HepG2 (cell line): Measurements from ENCODE around the gene CMTM1. TPM values are rescaled to one million over a fixed set of nuclear protein-coding genes. Genes with fewer than 3 reads are reported as not detected.
A peak's percentile ranks its signal among the peaks of the same experiment; 100 is the strongest.

ENCODE experiments used
- ATF2 ChIP-seq: sonication (generic); formaldehyde crosslinking; IDR thresholded peaks from 2 replicates; pipeline ENCODE4 v1.4.0; 2020; ENCODE audit warnings: missing genetic modification reagents
- CC2D1A ChIP-seq: sonication (generic); formaldehyde crosslinking; IDR thresholded peaks from 2 replicates; pipeline ENCODE4 v1.8.1; 2023; ENCODE audit warnings: mild to moderate bottlenecking, missing genetic modification reagents
- DMAP1 ChIP-seq: IDR thresholded peaks from 2 replicates; pipeline ENCODE4 v1.6.1; 2016
- GTF3A ChIP-seq: sonication (generic); formaldehyde crosslinking; conservative IDR thresholded peaks from 2 replicates; pipeline ENCODE4 v1.4.0; 2020; ENCODE audit warnings: mild to moderate bottlenecking, missing genetic modification reagents
- IRF1 ChIP-seq: sonication (generic); formaldehyde crosslinking; IDR thresholded peaks from 2 replicates; pipeline ENCODE4 v1.4.0; 2020; ENCODE audit warnings: low read depth, mild to moderate bottlenecking, missing genetic modification reagents
- MIER2 ChIP-seq: IDR thresholded peaks from 2 replicates; pipeline ENCODE4 v1.6.1; 2016; ENCODE audit warnings: missing biosample characterization, missing genetic modification reagents
- PAX8 ChIP-seq: sonication (generic); formaldehyde crosslinking; IDR thresholded peaks from 2 replicates; pipeline ENCODE4 v1.8.0; 2022; ENCODE audit warnings: mild to moderate bottlenecking, missing genetic modification reagents, borderline replicate concordance
- PBX2 ChIP-seq: IDR thresholded peaks from 2 replicates; pipeline ENCODE4 v1.6.1; 2016; ENCODE audit warnings: control low read depth
- PHF21A ChIP-seq: sonication (generic); formaldehyde crosslinking; IDR thresholded peaks from 2 replicates; pipeline ENCODE4 v1.5.0; 2020; ENCODE audit warnings: mild to moderate bottlenecking, missing genetic modification reagents
- PRPF4 ChIP-seq: fragments of 200-400 bp; formaldehyde crosslinking; IDR thresholded peaks from 2 replicates; pipeline ENCODE4 v1.6.1; 2016; ENCODE audit warnings: low read length, low read depth; ENCODE audit not compliant: poor library complexity, severe bottlenecking
- SRY ChIP-seq: sonication (generic); formaldehyde crosslinking; IDR thresholded peaks from 2 replicates; pipeline ENCODE4 v1.8.0; 2022; ENCODE audit warnings: mild to moderate bottlenecking, missing genetic modification reagents
- STAT6 ChIP-seq: sonication (generic); formaldehyde crosslinking; IDR thresholded peaks from 2 replicates; pipeline ENCODE4 v1.4.0; 2020; ENCODE audit warnings: missing genetic modification reagents, mild to moderate bottlenecking, borderline replicate concordance
- THYN1 ChIP-seq: sonication (generic); formaldehyde crosslinking; IDR thresholded peaks from 2 replicates; pipeline ENCODE4 v1.8.1; 2023; ENCODE audit warnings: low read depth, mild to moderate bottlenecking, moderate library complexity, missing genetic modification reagents, borderline replicate concordance
- ZBTB39 ChIP-seq: sonication (generic); formaldehyde crosslinking; IDR thresholded peaks from 2 replicates; pipeline ENCODE4 v1.5.0; 2020; ENCODE audit warnings: missing genetic modification reagents
- ZFP82 ChIP-seq: sonication (generic); formaldehyde crosslinking; IDR thresholded peaks from 2 replicates; pipeline ENCODE4 v1.5.1; 2020; ENCODE audit warnings: mild to moderate bottlenecking, missing genetic modification reagents, borderline replicate concordance
- ZMAT3 ChIP-seq: sonication (generic); formaldehyde crosslinking; conservative IDR thresholded peaks from 2 replicates; pipeline ENCODE4 v1.7.0; 2021; ENCODE audit warnings: missing genetic modification reagents
- ZNF20 ChIP-seq: sonication (generic); formaldehyde crosslinking; IDR thresholded peaks from 2 replicates; pipeline ENCODE4 v1.4.0; 2020; ENCODE audit warnings: mild to moderate bottlenecking, moderate library complexity, missing genetic modification reagents
- ZNF275 ChIP-seq: sonication (generic); formaldehyde crosslinking; IDR thresholded peaks from 2 replicates; pipeline ENCODE4 v1.8.0; 2022; ENCODE audit warnings: missing genetic modification reagents, mild to moderate bottlenecking, inconsistent platforms, borderline replicate concordance
- ZNF83 ChIP-seq: sonication (generic); formaldehyde crosslinking; IDR thresholded peaks from 2 replicates; pipeline ENCODE4 v1.4.0; 2020; ENCODE audit warnings: missing genetic modification reagents, mild to moderate bottlenecking, borderline replicate concordance
- polyA plus RNA-seq, 8 experiments: library from polyadenylated mRNA; depleted of rRNA in 3 of 8; stranded (reverse) in 7 of 8; unstranded in 1 of 8; fragments of >200 nt; fragmentation: Illumina TruSeq in 4 of 8; extraction: Trizol in 4 of 8; gene quantifications; 2 replicates each; pipeline versions ENCODE4 v1.2.1 to v1.2.3, GENCODE V29; 2011 to 2016; ENCODE audit warnings: low read depth in 4 of 8, missing spikeins in 1 of 8, mixed read lengths in 1 of 8; ENCODE audit not compliant: insufficient read depth in 1 of 8
- total RNA-seq, 5 experiments: library from RNA; depleted of rRNA; stranded (reverse); fragments of >200 nt; fragmentation: Illumina TruSeq; extraction: Trizol; gene quantifications; 2 replicates each; pipeline ENCODE4 v1.2.3, GENCODE V29; 2016; ENCODE audit warnings: low read depth in 1 of 5

CMTM1 gene
- total and polyA plus RNA-seq, 2 of the 13 experiments (the other 11 are each of a cell fraction or from before 2014, with no cell fraction given): 1.7 to 2.9 TPM

- TF ChIP-seq GTF3A (CRISPR knock-in tag) (no peak; the same call in 1 of the 2 replicates), SRY (peak; percentile 71; the same call in 1 of the 2 replicates), MIER2 (CRISPR knock-in tag) (no peak), ZNF20 (CRISPR knock-in tag) (no peak), PRPF4 (peak; percentile 91), CC2D1A (CRISPR knock-in tag) (no peak), ZNF83 (no peak), ZMAT3 (peak; percentile 40; the same call in 1 of the 2 replicates), IRF1 (no peak), STAT6 (CRISPR knock-in tag) (no peak), PBX2 (no peak), THYN1 (CRISPR knock-in tag) (no peak), ZFP82 (CRISPR knock-in tag) (peak; percentile 76; the same call in 1 of the 2 replicates), ZBTB39 (CRISPR knock-in tag) (no peak; the same call in 1 of the 2 replicates), ZNF275 (CRISPR knock-in tag) (no peak), PHF21A (CRISPR knock-in tag) (peak; percentile 75), ATF2 (CRISPR knock-in tag) (no peak), PAX8 (CRISPR knock-in tag) (peak; percentile 90; the same call in 1 of the 2 replicates), DMAP1 (CRISPR knock-in tag) (peak; percentile 84; the same call in 1 of the 2 replicates)
Observed at GRCh38 chr16:66549284-66550131, 16.7 kb upstream of the CMTM1 start, which contains the start of gene TK2 (continued).
